GM12878 (cell line): ENCODE data around the gene RAPGEF4.

ENCODE experiments used
- CTCF ChIP-seq, 3 experiments: IDR thresholded peaks in 2 of 3; conservative IDR thresholded peaks in 1 of 3; 2 replicates each; pipeline ENCODE4 v1.5.1; 2011; ENCODE audit warnings: low read depth in 3 of 3, low read length in 3 of 3, mild to moderate bottlenecking in 3 of 3, control low read depth in 2 of 3, moderate library complexity in 2 of 3, inconsistent platforms in 1 of 3, mixed read lengths in 1 of 3; ENCODE audit not compliant: control insufficient read depth in 2 of 3, insufficient read depth in 1 of 3; ENCODE audit errors: extremely low read depth in 1 of 3
- ELK1 ChIP-seq: IDR thresholded peaks from 2 replicates; pipeline ENCODE4 v1.6.1; 2012; ENCODE audit warnings: low read depth, low read length, improper control_type of control experiment
- KAT2A ChIP-seq: conservative IDR thresholded peaks from 2 replicates; pipeline ENCODE4 v1.6.1; 2011; ENCODE audit warnings: low read depth, low read length; ENCODE audit not compliant: control insufficient read depth
- LARP7 ChIP-seq: fragments of 450-650 bp; IDR thresholded peaks from 2 replicates; pipeline ENCODE4 v1.6.1; 2017; ENCODE audit warnings: mild to moderate bottlenecking
- POLR2A ChIP-seq: IDR thresholded peaks from 2 replicates; pipeline ENCODE4 v1.6.1; 2011; ENCODE audit warnings: low read depth, mild to moderate bottlenecking, low read length
- POLR2AphosphoS5 ChIP-seq: IDR thresholded peaks from 2 replicates; pipeline ENCODE4 v1.6.1; 2011; ENCODE audit warnings: mild to moderate bottlenecking, low read length, inconsistent platforms
- SUZ12 ChIP-seq: fragments of 200-600 bp; sonication (generic); IDR thresholded peaks from one replicate; pipeline ENCODE4 v1.6.1; 2018; ENCODE audit warnings: antibody characterized with exemption, mild to moderate bottlenecking; ENCODE audit not compliant: unreplicated experiment
- TBL1XR1 ChIP-seq: IDR thresholded peaks from 2 replicates; pipeline ENCODE4 v1.6.1; 2012; ENCODE audit warnings: low read depth, low read length, improper control_type of control experiment
- ZBTB33 ChIP-seq: fragments of 450-650 bp; IDR thresholded peaks from 2 replicates; pipeline ENCODE4 v1.6.1; 2017; ENCODE audit warnings: mild to moderate bottlenecking
- ZZZ3 ChIP-seq: IDR thresholded peaks from 2 replicates; pipeline ENCODE4 v1.6.1; 2011; ENCODE audit warnings: low read depth; ENCODE audit not compliant: control insufficient read depth, insufficient read length
- TF ChIP-seq, protein P1 (sequence below): fragments of 450-650 bp; IDR thresholded peaks from 2 replicates; pipeline ENCODE4 v1.6.1; 2016; ENCODE audit warnings: mild to moderate bottlenecking, moderate library complexity, borderline replicate concordance

DNA sequence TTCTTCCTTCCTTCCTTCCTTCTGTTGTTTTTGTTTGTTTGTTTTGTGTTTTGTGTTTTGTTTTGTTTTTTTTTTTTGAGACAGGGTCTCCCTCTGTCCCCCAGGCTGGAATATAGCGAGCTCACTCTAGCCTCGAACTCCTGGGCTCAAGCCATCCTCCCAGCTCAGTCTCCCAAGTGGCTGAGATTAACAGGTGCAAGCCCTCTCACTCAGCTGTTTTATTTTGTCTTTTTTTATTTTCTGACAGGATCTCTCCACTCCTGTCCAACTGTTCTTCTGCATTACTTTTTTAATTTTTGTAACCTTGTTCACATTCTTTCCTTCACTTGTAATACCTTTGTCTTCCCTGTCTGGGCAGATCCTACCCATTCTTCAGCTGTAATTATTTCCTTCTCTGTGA is 363.6 kb downstream of the RAPGEF4 start:
- no peak for TF ChIP-seq TBL1XR1
- no peak for TF ChIP-seq LARP7
- TF ChIP-seq KAT2A, result no peak
- TF ChIP-seq CTCF (IDR thresholded peaks at IDR 0.05 in 2 of 3, conservative IDR thresholded peaks at IDR 0.05 in 1 of 3; ENCODE audit: control insufficient read depth in 2 of 3, extremely low read depth in 1 of 3, insufficient read depth in 1 of 3, low read depth in 3 of 3, low read length in 3 of 3), result no peak
- no peak for TF ChIP-seq SUZ12
- no peak for TF ChIP-seq ZBTB33
- no peak for TF ChIP-seq POLR2A
- TF ChIP-seq, protein P1, sequence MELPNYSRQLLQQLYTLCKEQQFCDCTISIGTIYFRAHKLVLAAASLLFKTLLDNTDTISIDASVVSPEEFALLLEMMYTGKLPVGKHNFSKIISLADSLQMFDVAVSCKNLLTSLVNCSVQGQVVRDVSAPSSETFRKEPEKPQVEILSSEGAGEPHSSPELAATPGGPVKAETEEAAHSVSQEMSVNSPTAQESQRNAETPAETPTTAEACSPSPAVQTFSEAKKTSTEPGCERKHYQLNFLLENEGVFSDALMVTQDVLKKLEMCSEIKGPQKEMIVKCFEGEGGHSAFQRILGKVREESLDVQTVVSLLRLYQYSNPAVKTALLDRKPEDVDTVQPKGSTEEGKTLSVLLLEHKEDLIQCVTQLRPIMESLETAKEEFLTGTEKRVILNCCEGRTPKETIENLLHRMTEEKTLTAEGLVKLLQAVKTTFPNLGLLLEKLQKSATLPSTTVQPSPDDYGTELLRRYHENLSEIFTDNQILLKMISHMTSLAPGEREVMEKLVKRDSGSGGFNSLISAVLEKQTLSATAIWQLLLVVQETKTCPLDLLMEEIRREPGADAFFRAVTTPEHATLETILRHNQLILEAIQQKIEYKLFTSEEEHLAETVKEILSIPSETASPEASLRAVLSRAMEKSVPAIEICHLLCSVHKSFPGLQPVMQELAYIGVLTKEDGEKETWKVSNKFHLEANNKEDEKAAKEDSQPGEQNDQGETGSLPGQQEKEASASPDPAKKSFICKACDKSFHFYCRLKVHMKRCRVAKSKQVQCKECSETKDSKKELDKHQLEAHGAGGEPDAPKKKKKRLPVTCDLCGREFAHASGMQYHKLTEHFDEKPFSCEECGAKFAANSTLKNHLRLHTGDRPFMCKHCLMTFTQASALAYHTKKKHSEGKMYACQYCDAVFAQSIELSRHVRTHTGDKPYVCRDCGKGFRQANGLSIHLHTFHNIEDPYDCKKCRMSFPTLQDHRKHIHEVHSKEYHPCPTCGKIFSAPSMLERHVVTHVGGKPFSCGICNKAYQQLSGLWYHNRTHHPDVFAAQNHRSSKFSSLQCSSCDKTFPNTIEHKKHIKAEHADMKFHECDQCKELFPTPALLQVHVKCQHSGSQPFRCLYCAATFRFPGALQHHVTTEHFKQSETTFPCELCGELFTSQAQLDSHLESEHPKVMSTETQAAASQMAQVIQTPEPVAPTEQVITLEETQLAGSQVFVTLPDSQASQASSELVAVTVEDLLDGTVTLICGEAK, result no peak
- no peak for TF ChIP-seq ZZZ3
- TF ChIP-seq ELK1, result no peak
- no peak for TF ChIP-seq POLR2AphosphoS5
